HCT116 (cell line): ENCODE measurements around the gene SYCE3.

Source experiments
- EZH2 ChIP-seq: fragments of 200-600 bp; sonication (generic); IDR thresholded peaks from 2 replicates; pipeline ENCODE4 v1.6.1; 2017; ENCODE audit warnings: antibody characterized with exemption, mixed run types
- EZH2phosphoT487 ChIP-seq: fragments of 200-600 bp; IDR thresholded peaks from 2 replicates; pipeline ENCODE4 v1.6.1; 2018; ENCODE audit warnings: antibody characterized with exemption, borderline replicate concordance
- JUND ChIP-seq: IDR thresholded peaks from 2 replicates; pipeline ENCODE4 v1.6.1; 2012
- MAX ChIP-seq: IDR thresholded peaks from 2 replicates; pipeline ENCODE4 v1.6.1; 2012
- POLR2A ChIP-seq: IDR thresholded peaks from 2 replicates; pipeline ENCODE4 v1.7.0; 2011; ENCODE audit warnings: borderline replicate concordance; ENCODE audit not compliant: insufficient read depth, insufficient read length; ENCODE audit errors: extremely low read depth
- POLR2AphosphoS5 ChIP-seq: IDR thresholded peaks from 2 replicates; pipeline ENCODE4 v1.6.1; 2011; ENCODE audit warnings: mild to moderate bottlenecking, low read depth, low read length, moderate library complexity
- SIN3A ChIP-seq: IDR thresholded peaks from 2 replicates; pipeline ENCODE4 v1.6.1; 2012; ENCODE audit warnings: low read depth
- SP1 ChIP-seq: IDR thresholded peaks from 2 replicates; pipeline ENCODE4 v1.6.1; 2012; ENCODE audit warnings: low read depth
- YY1 ChIP-seq: IDR thresholded peaks from 2 replicates; pipeline ENCODE4 v1.6.1; 2011; ENCODE audit warnings: low read length, low read depth, moderate library complexity, mild to moderate bottlenecking; ENCODE audit not compliant: insufficient replicate concordance; ENCODE audit errors: extremely low read depth
- ZFX ChIP-seq: fragments of 450-650 bp; IDR thresholded peaks from 2 replicates; pipeline ENCODE4 v1.6.1; 2017
- ZNF274 ChIP-seq: fragments of 200-500 bp; sonication (Bioruptor generic); IDR thresholded peaks from 2 replicates; pipeline ENCODE4 v1.6.1; 2014; ENCODE audit warnings: mild to moderate bottlenecking, low read depth, low read length, inconsistent platforms
- TF ChIP-seq, protein P1 (sequence below), 3 experiments: fragments of 200-600 bp in 1 of 3; sonication (generic) in 1 of 3; IDR thresholded peaks in 2 of 3; conservative IDR thresholded peaks in 1 of 3; 2 replicates each; pipeline ENCODE4 v1.5.1; 2012 to 2017; ENCODE audit warnings: low read depth in 2 of 3, low read length in 2 of 3, antibody characterized with exemption in 1 of 3, borderline replicate concordance in 1 of 3, control low read depth in 1 of 3, mild to moderate bottlenecking in 1 of 3, mixed read lengths in 1 of 3, mixed run types in 1 of 3, moderate library complexity in 1 of 3; ENCODE audit not compliant: insufficient read depth in 1 of 3
- TF ChIP-seq, protein P2 (sequence below): IDR thresholded peaks from 2 replicates; pipeline ENCODE4 v1.6.1; 2012; ENCODE audit warnings: low read depth

- TF ChIP-seq, protein P1, sequence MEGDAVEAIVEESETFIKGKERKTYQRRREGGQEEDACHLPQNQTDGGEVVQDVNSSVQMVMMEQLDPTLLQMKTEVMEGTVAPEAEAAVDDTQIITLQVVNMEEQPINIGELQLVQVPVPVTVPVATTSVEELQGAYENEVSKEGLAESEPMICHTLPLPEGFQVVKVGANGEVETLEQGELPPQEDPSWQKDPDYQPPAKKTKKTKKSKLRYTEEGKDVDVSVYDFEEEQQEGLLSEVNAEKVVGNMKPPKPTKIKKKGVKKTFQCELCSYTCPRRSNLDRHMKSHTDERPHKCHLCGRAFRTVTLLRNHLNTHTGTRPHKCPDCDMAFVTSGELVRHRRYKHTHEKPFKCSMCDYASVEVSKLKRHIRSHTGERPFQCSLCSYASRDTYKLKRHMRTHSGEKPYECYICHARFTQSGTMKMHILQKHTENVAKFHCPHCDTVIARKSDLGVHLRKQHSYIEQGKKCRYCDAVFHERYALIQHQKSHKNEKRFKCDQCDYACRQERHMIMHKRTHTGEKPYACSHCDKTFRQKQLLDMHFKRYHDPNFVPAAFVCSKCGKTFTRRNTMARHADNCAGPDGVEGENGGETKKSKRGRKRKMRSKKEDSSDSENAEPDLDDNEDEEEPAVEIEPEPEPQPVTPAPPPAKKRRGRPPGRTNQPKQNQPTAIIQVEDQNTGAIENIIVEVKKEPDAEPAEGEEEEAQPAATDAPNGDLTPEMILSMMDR (IDR thresholded peaks at IDR 0.05 in 2 of 3, conservative IDR thresholded peaks at IDR 0.05 in 1 of 3; ENCODE audit: borderline replicate concordance in 1 of 3, insufficient read depth in 1 of 3, low read depth in 2 of 3, low read length in 2 of 3), result no peak
- TF ChIP-seq JUND, result no peak
- no peak for TF ChIP-seq POLR2A
- no peak for TF ChIP-seq SP1
- no peak for TF ChIP-seq EZH2phosphoT487
- no peak for TF ChIP-seq YY1
- TF ChIP-seq SIN3A, result no peak
- TF ChIP-seq, protein P2, sequence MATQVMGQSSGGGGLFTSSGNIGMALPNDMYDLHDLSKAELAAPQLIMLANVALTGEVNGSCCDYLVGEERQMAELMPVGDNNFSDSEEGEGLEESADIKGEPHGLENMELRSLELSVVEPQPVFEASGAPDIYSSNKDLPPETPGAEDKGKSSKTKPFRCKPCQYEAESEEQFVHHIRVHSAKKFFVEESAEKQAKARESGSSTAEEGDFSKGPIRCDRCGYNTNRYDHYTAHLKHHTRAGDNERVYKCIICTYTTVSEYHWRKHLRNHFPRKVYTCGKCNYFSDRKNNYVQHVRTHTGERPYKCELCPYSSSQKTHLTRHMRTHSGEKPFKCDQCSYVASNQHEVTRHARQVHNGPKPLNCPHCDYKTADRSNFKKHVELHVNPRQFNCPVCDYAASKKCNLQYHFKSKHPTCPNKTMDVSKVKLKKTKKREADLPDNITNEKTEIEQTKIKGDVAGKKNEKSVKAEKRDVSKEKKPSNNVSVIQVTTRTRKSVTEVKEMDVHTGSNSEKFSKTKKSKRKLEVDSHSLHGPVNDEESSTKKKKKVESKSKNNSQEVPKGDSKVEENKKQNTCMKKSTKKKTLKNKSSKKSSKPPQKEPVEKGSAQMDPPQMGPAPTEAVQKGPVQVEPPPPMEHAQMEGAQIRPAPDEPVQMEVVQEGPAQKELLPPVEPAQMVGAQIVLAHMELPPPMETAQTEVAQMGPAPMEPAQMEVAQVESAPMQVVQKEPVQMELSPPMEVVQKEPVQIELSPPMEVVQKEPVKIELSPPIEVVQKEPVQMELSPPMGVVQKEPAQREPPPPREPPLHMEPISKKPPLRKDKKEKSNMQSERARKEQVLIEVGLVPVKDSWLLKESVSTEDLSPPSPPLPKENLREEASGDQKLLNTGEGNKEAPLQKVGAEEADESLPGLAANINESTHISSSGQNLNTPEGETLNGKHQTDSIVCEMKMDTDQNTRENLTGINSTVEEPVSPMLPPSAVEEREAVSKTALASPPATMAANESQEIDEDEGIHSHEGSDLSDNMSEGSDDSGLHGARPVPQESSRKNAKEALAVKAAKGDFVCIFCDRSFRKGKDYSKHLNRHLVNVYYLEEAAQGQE, result no peak
- no peak for TF ChIP-seq MAX
- TF ChIP-seq ZNF274, result no peak
- TF ChIP-seq ZFX, result no peak
- TF ChIP-seq EZH2, result no peak
- no peak for TF ChIP-seq POLR2AphosphoS5
These were observed 46.9 kb upstream of the SYCE3 start for GRCh38 chr22:50609599-50609998.
